GM19238 (cell line): ENCODE results near the gene GPC6.

Source experiments
- DNase-seq: peaks from one replicate; pipeline ENCODE4 v3.0.0; 2011; ENCODE audit warnings: low spot score; ENCODE audit not compliant: insufficient read length

The GPC6 gene

GRCh38 chr13:93730780-93731179 is 504.2 kb downstream of the GPC6 start:
- DNase-seq = no peak

GRCh38 chr13:93732186-93732585 is 505.6 kb downstream of the GPC6 start:
- no peak for DNase-seq

DNA sequence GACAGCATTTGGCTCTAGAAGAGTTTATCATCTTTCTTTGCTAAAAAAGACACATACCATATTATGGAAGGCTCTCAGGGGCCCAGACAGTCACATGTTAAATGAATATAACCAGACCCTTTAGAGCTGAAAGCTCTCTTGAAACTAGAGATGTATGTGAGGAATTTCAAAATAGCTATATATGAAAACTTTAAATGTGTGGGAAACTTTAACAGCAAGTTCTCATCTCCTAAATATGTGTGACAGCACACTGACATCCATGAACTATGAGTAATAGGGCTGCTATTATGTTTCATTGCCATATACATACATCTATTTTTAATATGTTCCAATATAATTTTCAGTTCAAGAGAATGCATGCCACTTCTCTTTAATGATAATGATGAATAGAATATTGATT is 509.5 kb downstream of the GPC6 start:
- no peak for DNase-seq

GRCh38 chr13:93736909-93737308 is 510.3 kb downstream of the GPC6 start:
- no peak for DNase-seq

DNA sequence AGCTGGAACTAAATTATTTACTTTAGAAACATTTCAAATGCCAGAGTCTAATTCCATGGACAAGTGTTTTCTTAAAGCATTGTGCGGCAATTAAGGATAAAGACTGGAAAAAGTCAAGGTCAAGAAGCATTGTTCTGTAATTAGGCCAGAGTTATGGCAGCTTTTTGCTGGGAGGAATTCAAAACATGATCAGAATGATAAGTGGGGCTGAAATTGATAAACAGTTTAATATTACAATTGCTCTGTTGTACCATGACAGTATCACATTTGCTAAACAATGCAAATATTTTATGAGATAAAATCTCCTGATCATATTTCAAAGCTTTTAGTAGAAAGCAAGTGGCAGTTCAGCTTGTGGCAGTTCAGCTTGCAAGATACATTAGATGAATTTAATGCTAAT is 513.7 kb downstream of the GPC6 start:
- no peak for DNase-seq

GRCh38 chr13:93744033-93744432 is 517.4 kb downstream of the GPC6 start:
- no peak for DNase-seq

- DNase-seq = no peak
Observed at GRCh38 chr13:93744886-93745285, 518.3 kb downstream of the GPC6 start.

GRCh38 chr13:93745884-93746283 is 519.3 kb downstream of the GPC6 start:
- no peak for DNase-seq

DNA sequence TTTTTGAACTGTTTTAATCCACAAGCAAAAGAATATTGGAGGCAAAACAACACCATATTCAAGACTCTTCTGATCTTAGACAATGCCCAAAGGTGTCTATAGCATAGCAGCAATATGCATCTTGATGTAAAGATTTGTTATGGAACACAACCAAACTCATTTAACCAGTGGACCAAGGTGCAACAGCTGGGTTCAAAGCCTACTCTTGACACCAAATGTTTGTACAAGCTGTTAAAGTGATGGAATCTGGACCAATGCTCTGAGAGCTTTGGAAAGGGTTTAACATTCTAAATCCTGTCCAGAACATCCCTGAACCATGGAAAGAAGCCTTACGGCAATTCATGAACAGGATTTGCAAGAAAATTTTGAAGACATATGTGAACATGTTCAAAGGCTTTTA is 520.0 kb downstream of the GPC6 start:
- no peak for DNase-seq

DNA sequence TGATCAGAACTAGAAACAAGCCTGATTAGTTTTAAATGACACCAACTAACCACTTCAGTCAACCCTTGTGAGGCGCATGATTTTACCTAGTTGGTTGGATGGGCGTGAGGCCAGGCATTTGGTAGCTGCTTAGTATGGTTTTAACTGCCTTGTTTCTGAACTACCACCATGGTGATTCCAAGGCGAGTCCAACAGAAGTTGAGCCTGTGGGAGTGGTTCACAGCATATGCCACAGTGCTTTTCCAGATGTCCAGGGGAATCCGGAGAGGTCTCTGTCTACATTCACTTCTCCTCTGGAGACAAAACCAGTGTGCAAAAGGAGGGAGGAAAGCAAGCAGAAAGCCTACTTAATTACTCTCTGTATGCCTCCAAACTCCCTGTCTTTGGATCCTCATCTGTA is 524.1 kb downstream of the GPC6 start:
- DNase-seq = no peak

DNA sequence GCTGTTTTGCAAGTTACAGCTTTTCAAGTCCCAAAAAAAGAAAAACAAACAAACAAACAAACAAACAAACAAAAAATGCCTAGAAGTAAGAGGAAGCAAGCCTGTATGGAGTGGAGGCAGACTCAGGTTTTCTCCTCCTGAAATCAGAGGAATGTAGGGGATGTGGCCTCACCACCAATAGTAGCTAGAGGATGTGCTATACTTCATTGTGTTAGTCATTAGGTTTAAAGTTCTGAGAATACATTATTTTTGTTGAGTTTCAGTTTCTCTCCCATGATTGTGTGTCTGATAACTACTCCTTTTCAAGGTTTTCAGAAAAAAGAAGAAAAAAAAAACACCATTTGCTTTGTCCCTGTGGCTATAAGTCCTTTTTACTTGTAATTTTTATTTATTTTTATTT is 524.5 kb downstream of the GPC6 start:
- no peak for DNase-seq

- no peak for DNase-seq
Observed at GRCh38 chr13:93752541-93752940, 525.9 kb downstream of the GPC6 start.

GRCh38 chr13:93753639-93754038 is 527.0 kb downstream of the GPC6 start:
- no peak for DNase-seq

- no peak for DNase-seq
Observed at GRCh38 chr13:93755341-93755740, 528.7 kb downstream of the GPC6 start.

- no peak for DNase-seq
Observed at GRCh38 chr13:93758575-93758974, 532.0 kb downstream of the GPC6 start.

GRCh38 chr13:93762708-93763426 is 536.3 kb downstream of the GPC6 start:
- no peak for DNase-seq

- no peak for DNase-seq
Observed at GRCh38 chr13:93765062-93765461, 538.5 kb downstream of the GPC6 start.

- DNase-seq = no peak
Observed at GRCh38 chr13:93765811-93766210, 539.2 kb downstream of the GPC6 start.

DNA sequence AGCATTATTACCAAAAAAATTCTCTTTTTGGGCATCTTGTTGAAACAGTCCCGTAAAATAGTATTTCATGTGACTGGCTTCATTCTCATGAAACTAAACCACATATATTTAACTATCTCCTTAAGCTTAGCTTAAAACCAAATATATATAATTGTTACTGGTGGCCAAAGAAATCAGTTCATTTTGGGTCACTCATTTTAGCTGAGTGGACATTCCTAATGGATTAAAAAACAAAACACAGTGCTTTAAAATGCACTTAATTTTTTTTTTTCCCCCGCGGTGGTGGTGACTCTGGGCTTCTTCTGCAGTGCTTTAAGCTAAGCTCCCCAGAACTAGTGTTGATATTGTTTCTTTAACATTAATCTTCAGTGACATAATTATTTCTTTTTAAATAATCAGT is 540.1 kb downstream of the GPC6 start:
- DNase-seq = no peak

GRCh38 chr13:93767180-93767916 is 540.7 kb downstream of the GPC6 start:
- no peak for DNase-seq

DNA sequence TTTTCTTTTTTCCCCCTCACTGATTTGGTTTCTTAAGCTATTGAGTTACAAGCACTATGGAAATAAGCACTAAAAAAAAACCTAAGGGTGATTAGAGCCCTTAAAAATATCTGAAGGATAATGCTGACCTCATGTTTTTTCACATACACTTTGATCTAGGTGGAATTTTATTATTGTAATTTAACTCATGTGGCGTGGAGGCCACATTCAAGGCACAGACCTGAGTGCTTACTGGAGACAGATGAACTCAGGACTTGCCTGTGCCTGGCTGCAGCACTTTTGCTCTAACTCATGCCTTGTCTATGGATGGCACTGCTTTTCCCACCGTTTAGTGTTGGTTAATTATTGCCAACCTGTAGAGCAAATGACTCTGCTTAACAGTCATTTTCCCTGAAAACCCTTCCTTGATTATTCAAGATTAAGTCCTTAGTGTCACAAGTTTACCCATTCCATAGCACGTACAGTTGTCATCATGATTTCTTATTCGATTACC is 541.4 kb downstream of the GPC6 start:
- DNase-seq = no peak

GRCh38 chr13:93769101-93769500 is 542.5 kb downstream of the GPC6 start:
- no peak for DNase-seq

GRCh38 chr13:93769607-93770006 is 543.0 kb downstream of the GPC6 start:
- DNase-seq = no peak
